Dedifferentiated amniotic fluid mesenchymal stem cell (primary cell): ENCODE data around the gene ITPR3.

Experiments used
- DNase-seq: peaks from one replicate; pipeline ENCODE4 v3.0.0-alpha.2; 2016; ENCODE audit errors: extremely low spot score

Gene ITPR3

DNA sequence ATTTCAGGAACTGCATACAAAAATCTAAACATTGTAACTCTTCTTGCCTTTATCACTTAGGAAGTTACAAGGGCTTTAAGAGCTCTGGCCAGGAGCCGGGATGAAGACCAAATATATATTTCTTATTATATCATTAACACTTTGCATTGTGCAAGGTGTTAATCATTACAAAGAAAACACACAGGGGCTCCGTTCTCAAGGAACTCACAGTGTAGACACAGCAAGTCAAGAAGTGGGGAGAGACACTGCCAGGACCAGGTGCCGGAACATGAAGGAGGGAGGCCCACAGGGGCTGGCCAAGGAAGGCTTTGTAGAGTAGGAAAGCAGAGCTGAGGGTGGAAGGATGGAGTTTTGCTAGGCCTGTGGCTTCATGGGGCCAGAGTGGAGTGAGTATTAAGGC is 17.4 kb downstream of the ITPR3 start:
- no peak for DNase-seq

DNA sequence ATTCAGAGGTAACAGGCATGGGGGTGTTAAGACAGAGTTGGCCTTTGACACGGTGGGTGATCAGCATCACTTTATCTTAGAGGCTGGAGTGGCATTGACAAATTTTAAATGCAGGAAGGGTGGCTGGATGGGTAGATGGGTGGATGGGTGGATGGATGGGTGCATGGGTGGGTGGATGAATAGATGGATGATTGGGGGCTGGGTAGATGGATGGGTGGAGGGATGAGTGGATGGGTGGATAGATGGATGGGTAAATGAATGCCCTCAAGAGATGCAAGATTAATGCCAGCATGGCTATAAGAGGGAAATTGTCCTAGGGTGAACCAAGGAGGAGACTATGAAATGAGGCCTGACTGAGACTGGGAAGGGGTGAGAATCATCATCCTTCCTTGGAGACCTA is 18.4 kb downstream of the ITPR3 start:
- DNase-seq = no peak

DNA sequence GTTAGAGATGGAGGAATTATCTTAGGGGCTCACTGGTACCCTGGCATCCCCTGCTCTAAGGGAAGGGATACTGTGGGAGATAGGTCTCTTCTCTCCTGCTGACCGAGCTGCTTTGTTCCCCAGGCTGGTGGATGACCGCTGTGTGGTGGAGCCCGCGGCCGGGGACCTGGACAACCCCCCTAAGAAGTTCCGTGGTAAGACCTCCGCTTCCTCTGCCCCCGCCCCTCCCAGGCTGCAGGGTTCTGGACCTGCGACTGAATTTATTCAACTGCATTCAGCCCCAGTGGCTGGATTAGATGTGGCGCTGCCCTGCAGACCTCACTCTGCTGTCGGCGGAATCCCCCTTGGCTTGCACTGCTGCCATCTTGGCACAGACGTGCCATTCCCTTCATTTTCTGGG is 19.2 kb downstream of the ITPR3 start:
- no peak for DNase-seq

DNA sequence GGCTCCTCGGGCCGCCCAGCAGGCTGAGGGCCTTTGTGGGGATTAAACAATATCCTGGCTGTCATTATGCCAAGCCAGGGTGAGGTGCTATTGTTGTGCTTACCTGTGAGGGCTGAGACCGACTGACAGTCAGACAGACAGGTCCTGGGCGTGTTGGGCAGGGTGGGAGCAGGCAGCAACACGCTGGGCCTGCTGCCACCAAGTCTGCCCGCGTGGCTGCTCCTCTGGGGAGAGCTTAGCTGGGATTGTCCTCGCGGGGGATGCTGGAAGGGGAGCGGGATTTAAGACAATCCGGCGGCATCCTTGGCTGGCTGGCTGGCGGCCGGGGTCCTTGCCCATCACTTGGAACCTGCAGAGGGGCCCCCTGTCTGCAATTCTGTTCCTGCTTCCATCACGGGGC is 20.0 kb downstream of the ITPR3 start:
- no peak for DNase-seq

DNA sequence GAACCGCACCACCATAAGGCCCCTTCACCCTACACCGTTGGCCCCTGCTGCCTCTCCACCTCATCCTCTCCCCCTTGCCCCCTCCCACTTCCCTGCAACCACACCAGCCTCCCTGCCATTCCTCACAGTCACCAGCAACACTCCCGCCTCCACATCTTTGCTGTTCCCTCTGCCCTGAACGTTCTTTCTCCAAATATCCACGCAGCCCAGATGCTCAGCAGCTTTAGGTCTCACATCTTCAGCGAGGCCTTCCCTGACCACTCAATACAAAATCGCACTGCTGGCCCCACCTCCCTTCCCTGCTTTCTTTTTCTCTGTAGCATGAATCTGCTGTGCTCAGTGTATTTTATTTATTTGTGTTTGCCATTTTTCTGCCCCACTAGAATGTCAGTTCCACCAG is 20.5 kb downstream of the ITPR3 start:
- no peak for DNase-seq

DNA sequence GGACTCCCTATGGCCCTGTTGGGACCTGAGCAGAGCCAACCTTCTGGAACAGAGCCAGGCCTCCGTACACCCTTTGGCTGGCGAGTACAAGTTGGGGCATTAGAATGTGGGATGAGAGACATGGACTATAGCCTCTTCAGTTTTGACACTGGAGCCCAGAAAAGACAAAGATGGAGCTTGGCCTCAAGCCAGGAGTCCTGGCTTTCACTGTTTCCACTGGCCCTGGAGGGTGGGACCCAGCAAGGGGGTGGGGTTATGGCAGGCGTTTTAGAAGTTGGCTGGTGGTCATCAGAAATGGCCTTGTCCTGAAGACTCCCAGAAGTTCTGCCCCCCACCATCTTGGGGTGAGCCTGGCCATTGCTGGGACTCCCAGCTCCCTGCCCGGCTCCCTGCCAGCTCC is 21.8 kb downstream of the ITPR3 start:
- no peak for DNase-seq

DNA sequence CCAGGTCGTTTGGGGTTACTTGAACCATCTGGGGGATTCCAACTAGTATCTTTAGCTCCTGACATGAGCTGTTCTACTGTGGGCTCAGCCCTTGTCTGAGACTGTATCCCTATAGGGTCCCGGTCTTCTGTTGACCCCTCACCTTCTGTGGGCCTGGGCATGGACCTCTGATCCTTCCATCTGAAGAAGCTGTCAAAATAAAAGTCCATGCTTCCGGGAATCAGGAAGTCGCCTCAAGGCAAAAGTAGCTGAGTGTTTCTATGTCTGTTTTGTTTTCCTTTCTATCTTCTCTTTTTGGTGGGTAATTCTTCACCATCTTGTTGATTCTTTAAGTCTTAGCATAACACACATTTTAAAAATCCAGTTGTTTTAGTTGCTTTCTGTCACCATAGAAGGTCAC is 30.3 kb downstream of the ITPR3 start:
- DNase-seq = no peak

DNA sequence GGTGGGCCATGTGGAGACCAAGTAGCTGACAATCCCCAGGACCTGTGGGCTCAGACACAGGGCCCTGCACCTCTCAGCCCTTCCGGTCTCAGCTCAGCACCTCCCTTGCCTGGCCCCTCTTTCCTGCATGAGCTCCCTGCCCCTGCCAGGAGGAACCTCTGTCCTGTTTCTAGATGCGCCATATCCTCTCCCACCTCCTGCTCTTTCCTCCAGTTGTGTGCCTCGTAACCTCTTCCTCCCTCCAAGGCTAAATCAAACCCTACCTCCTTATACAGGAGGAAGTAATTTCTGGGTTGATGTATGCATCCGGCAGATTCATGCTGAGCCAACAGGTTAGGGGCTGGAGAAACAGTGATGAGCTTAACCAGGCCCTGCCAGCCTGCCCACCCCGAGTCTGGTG is 30.9 kb downstream of the ITPR3 start:
- no peak for DNase-seq

DNA sequence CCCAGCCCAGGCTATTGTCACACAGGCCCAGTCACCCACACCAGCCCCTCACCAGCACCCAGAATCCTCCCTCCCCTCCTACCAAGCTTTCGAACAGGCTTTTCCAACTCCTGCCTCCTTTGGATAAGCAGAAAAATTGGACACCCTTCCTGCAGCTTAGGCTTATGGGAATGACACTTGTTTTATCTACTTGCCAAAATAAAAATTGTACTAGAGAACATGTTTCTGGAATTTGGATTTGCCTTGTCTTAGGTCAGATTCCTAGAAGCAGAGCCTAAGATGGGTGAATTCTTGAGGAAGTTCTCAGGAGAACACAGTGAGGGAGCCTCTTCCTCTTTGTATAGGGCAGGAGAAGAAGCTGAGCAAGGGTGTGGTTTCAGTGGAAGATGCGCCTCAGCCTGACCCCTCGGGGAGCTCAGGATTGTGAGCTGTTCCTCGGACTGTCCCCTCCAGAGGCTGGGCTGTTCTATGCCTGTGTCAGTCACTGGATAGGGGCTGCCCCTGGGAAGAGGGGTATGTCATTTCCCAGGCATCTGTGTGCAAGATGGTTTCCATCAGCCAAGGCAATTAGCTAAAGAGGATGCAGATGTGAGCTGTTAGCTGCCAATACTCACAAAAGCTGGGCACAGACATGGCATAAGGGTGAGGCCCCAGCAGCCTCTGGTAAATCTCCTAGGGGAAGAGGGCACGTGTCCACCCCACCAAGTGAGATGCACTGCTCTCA is 33.9 kb downstream of the ITPR3 start:
- DNase-seq = peak; percentile 16

DNA sequence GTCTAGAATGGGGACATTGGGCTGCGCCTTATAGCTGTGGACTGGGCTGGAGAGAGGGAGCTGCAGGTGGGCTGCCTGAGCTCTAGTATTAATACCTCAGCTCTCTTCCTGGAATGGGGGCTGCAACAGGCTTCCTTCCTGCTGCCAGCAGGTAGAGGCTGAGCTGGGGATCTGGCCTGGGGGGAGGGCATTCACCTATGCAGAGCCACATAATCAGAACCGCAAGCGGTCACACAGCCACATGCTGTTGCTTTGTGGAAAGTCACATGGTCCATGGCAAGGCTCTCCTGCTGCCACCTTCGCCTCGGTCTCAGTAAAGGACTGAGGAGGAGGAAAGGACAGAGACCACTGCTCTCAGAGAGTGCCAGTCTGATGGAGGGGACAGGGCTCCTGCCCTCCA is 35.7 kb downstream of the ITPR3 start:
- no peak for DNase-seq

DNA sequence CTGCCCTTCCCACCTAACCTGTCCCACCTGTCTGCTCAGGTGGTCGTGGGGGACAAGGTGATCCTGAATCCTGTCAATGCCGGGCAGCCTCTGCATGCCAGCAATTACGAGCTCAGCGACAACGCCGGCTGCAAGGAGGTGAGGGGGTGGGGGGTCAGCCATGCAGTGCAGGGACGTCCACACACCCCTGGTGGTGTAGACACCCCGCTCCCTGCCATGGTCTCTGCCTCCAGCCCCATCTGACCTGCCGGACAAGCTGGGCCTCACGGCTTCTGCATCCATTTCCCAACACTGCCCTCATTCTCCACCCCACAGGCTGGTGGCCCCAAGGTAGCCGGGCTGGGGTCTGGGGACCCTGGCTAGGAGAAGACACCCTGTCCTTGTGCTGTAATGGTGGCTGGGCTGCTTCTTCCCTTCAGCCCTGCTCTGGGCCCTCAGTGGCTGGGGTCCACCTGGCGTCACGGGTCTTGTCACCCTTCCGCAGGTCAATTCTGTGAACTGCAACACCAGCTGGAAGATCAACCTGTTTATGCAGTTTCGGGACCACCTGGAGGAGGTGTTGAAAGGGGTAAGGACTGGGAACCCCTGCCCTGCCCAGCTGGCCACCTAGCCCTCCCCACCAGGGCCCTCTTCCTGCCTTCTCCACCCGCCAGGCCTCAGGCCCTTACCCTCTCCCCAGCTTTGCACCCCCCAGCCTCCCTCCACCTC is 38.0 kb downstream of the ITPR3 start:
- no peak for DNase-seq

DNA sequence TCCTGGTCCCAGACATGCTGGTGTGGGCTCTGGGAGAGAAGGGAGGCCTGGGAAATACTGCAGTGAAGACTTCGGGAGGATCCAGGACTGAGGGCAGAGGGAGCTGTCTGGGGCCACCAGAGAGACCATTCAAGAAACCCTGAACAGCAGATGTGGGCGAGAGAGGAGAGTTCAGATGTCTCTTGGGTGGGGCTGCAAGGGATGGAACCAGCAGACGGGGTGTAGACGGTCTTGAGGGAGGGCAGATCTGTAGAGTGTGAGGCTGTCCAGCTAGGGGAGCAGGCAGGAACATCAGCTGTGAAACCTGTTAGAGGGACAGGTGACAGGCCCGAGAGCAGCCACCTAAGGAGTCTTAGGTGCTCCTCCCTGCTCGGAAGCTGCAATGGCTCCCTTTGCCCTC is 38.9 kb downstream of the ITPR3 start:
- no peak for DNase-seq

DNA sequence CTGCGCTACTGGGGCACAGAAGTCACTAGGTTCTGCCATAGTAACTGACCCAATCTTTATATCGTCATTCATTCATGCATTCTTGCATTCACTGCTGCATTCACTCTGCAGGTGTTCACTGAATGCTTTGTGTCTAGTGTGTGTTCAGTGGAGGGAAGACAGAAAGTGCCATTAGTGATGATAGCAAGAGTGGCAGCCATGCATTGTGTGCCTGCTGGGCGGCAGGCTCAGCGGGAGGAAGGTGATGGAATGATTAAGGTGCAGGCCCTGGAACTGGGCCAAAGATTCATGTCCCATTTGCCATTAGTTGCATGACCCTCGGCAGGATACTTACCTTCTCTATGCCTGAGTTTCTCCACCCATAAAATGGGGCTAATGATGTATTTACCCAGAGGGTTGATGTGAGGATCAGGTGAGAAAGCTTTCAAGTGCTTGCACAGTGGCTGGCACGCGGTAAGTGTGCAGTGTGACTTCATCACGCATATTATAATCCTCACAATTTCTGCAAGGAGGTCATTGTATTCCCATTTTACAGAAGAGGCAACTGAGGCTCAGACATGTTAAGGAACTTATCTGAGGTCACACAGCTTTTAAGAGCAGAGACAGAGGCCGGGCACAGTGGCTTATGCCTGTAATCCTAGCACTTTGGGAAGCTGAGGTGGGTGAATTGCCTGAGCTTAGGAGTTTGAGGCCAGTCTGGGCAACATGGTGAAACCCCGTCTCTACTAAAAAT is 40.1 kb downstream of the ITPR3 start:
- DNase-seq = no peak

DNA sequence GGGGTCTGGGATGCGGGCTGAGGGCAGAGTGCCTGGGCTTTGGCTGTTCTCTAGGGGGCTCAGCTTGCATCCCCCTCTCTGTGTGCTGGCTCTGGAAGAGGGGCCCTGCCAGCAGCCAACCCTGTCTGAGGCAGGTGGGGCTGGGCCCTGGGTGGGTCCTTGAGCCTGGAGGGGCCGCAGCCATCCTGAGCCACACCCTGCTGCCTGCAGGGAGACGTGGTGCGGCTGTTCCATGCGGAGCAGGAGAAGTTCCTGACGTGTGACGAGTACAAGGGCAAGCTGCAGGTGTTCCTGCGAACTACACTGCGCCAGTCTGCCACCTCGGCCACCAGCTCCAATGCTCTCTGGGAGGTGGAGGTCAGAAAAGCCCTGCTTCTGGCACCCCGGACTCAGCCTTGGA is 41.2 kb downstream of the ITPR3 start:
- no peak for DNase-seq

DNA sequence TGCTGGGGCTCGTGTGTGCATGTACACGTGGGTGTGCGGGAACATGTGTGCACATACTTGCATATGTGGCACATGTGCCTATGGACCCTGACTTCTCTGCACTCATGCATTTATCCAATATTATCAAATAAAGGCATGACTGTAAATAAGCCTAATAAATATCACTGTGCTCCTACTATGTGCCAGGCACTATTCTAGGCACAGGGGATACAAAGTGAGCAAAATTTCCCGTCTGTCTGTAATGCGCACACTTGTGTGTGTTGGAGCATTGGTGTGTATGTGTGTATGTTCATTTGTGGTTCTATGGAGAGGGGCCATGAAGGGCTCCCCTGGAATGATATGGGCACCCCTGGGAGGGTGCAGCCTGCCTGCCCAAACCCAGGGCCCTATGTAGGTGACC is 41.9 kb downstream of the ITPR3 start:
- no peak for DNase-seq

DNA sequence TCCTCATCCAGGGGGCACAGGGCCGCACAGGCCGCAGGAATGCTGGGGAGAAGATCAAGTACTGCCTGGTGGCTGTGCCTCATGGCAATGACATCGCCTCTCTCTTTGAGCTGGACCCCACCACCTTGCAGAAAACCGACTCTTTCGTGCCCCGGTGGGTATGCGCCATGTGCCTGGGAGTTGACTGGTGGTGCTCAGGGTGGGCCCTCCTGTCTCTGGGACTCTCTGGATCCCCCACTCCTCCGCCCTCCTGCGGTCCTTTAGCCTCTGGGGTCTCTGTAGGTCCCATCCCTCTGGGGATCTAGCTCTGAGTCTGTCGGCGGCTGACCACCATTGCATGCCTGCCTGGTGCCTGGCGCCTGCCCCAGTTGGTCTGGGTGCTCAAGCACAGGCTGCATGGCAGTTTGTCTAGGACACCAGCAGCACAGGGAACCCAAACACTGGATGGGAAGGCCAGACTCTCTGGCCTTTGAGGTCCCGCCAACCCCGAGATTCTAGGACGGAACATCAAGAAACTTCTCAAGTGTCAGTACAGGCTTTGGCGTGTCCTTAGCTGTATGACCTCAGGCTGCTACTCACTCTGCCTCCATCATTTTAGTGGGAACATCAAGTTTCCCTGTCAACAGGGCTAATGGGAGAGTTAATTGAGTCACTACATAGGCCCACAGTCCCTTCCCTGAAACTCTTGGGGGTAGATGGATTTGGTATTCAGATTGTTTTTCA is 42.8 kb downstream of the ITPR3 start:
- no peak for DNase-seq

DNA sequence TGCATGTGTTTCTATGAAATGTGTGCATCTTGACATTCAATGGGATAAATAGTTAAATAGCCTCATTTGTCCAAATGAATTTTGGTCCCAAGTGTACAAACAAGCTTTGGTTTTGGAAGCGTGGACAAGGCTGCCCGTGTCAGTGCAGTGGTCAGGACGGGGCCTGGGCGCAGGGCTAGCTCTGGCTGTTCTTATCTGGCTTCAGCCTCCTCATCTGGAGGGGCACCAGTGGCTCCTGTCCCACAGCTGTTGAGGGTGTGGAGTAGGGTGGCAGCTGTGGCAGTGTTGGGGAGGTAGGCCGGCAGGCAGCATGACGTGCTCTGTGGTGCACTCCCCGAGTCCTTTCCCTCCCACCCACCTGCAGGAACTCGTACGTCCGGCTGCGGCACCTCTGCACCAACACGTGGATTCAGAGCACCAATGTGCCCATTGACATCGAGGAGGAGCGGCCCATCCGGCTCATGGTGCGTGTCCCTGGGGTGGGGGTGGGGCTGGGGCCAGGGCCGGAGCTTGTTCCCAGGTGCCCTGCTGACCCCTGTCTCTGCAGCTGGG is 43.5 kb downstream of the ITPR3 start:
- no peak for DNase-seq

DNA sequence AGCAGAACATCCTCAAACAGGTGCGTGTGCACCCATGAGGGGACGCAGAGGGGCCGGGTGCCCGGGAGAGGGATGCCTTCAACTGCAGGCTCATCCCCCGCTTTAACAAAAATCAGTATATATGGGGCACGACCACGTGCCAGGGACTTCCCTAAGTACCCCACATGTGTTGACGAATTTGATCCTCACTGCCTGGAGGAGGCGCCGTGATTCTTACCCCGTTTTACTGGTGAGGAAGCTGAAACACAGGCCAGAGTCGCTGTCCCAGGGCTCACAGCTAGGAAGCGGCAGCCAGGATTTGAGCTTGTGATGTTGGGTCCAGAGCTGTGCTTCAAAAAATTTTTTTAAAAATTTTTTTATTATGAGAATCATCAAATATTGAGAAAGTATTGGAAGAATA is 44.8 kb downstream of the ITPR3 start:
- no peak for DNase-seq

DNA sequence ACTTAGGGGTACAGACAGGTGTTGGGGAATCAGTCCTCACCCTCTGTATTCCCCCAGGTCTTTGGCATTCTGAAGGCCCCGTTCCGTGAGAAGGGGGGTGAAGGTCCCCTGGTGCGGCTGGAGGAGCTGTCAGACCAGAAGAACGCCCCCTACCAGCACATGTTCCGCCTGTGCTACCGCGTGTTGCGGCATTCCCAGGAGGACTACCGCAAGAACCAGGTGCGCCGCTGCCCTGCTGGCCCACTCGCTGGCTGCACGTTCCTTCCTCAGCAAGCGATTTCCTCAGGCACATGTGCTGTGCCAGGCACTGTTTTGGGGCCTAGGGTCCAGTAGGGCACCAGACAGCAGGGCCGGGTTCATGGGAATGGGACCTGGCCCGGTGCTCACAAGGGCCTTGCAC is 46.0 kb downstream of the ITPR3 start:
- no peak for DNase-seq

DNA sequence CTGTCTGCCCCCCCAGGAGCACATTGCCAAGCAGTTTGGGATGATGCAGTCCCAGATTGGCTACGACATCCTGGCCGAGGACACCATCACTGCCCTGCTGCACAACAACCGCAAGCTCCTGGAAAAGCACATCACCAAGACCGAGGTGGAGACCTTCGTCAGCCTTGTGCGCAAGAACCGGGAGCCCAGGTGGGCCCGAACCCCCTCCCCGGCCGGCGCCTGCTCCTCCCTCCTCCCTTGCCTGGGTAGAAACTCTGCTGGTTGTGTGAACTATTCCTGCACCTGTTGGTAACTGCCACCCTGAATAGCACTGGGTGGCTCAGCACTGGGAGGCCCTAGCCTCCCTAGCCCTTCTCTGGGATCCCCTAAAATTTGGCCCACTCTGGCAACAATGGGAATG is 46.7 kb downstream of the ITPR3 start:
- no peak for DNase-seq

DNA sequence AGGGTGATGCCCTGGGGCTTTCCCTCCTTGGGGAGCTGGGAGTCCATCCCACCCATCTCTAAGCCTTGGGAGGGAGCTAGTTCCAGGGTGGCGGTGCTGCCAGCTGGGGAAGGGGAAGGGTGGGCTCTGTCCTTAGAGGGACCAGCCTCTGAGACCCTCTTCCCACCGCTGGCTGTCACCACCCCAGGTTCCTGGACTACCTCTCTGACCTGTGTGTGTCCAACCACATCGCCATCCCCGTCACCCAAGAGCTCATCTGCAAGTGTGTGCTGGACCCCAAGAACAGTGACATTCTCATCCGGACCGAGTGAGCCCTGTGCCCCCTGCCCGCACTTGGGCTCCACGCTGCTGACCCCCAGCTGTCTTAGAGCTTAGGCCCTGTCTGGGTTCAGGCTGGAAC is 47.2 kb downstream of the ITPR3 start:
- DNase-seq = no peak

DNA sequence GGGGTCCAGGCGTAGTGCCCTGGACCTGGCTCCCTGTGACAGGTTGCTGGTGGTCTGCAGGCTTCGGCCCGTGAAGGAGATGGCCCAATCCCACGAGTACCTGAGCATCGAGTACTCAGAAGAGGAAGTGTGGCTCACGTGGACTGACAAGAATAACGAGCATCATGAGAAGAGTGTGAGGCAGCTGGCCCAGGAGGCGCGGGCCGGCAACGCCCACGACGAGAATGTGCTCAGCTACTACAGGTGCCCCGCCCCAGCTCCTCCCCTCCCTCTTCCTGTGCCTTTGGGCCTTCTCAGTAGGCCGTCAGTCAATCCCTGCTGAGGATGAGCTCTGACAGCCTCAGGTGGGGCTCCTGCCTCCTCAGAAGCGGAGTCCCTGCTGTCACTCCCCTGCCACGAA is 47.8 kb downstream of the ITPR3 start:
- no peak for DNase-seq
